Measurements from ENCODE around the gene GCN1.

Gene GCN1

DNA sequence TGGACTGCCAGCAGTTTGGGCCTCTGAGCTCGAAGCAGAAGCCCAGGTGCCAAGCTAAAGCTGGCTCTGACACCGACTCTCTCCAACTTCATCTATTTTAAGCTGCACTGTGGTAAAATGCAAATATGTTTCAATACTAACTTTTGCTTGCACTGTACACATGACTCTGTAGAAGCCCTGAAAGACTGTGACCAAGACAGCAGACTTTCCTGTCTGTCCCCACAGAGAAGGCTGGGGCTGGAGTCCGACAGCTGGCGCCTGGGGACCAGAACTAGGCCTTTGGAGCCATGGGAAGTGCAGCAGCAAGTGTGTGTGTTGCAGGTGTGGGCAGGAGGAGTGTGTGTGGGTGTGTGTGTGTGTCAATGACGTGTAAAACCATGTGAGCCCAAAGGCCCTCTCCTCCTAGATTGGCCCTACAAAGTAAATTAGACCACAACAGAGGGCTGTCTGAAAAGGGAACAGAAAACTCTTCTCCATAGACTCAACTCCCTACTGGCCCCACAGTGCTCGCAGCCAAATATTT lies 61.6 kb downstream of the GCN1 start:
- Mint-ChIP-seq H3K4me3 (no peak overlapping the region), H3K9me3 (no peaks in the 10 kb centered on the region), H3K36me3 (peaks cover 10% of the 10 kb centered on the region), H3K27ac (no peak overlapping the region), H3K4me1 (no peaks in the 10 kb centered on the region), H3K27me3 (no peaks in the 10 kb centered on the region)

DNA sequence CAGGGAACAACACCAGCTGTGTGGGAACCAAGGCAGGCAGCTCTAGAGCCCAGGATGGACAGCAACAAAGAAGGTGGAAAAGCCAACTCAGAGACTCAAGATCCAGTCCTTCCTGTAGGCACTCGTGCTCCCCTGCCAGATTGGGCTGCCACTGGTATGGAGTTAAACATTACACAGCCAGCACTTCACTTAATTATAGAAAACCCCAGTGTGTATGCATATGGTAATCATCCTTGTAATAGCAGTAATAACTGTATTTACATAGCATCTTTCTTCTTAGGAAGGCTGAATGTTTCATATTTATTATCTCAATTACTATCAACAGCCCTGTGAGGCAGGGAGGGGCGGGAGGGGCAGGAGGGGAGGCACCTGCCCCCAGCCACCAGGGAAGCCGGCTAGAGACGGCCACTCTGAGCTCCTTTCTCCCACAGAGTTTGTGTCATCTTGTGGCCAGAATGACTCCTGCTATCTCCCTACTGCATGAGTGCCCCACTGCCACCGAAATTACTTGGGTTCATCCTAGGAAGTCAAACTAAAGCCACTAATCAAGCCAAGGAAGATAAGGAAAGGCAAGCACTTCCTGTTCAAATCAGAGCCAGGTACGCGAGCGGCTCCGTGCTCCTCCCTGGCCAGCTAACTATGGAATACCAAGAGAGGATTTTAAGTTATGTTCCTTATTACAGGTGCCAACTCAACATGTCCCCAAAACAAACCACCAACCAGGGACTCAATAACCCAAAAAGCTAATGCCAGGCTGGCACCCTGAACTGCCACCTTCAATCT lies 62.3 kb downstream of the GCN1 start:
- Mint-ChIP-seq H3K27me3 (no peaks in the 10 kb centered on the region), H3K4me3 (no peak overlapping the region), H3K9me3 (no peaks in the 10 kb centered on the region), H3K4me1 (peaks cover under 1% of the 10 kb centered on the region), H3K36me3 (peaks cover 10% of the 10 kb centered on the region), H3K27ac (no peak overlapping the region)

DNA sequence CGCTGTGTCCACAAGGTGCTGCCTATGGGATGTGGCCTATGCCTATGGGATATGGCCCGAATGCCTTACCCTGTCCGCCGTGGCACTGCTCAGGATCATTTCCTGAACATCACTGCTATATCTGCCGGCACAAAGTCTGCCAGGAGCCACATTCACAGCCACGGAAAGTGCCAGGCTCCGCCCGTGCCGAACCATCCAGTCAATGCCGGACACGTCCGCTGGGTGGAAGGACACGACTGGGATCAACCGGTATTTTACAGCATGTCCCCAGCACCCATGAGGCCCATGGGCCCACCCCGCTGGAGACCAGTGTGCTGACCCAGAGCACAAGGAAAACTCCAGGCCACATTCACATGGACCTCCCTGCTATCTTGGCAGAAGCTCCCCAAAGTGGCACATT lies 63.4 kb downstream of the GCN1 start:
- Mint-ChIP-seq H3K27me3 (no peaks in the 10 kb centered on the region), H3K27ac (no peak overlapping the region)

DNA sequence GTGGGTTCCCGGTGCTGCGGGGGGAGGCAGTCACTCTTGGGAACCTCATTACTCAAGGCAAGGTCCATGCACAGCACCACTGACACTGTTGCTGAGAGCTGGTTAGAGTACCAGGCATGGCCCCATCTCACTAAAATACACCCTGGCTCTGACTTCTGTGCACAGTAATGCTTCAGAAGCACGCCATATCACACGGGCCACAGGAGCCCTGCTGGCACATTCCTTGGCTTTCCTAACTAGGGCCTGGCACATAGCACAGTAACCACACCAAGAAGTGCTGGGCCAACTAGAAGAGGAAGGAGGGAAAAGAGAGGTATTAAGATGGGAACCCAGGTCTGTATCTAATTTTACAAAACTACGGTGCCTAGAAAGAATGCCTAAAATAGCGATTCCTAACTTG lies 64.5 kb downstream of the GCN1 start:
- Mint-ChIP-seq H3K27me3 (no peaks in the 10 kb centered on the region), H3K36me3 (peaks cover 16% of the 10 kb centered on the region), H3K27ac (no peak overlapping the region), H3K4me3 (no peak overlapping the region), H3K4me1 (peaks cover 21% of the 10 kb centered on the region), H3K9me3 (no peaks in the 10 kb centered on the region)

More for the DNA sequence above, 63.4 kb downstream of the GCN1 start:
- Mint-ChIP-seq H3K4me1 (peaks cover 12% of the 10 kb centered on the region), H3K36me3 (peaks cover 16% of the 10 kb centered on the region), H3K9me3 (no peaks in the 10 kb centered on the region), H3K4me3 (no peak overlapping the region)

DNA sequence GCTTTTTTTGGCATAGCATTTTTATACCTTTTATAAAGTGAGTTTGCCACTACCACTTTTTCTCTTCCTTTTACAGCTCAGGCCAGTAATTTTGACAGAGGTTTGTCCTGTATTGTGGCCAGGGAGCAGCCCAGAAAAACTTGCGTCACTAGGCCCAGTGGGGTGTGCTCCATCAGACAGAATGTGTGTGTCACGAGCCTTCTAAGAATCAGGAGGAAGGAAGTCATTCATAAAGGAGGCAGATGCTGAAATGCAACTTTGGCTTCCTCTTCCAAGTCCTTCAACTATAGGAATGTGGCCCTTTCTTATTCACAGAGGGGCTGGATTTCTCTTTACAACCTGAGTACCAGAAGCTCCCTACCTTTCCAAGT lies 67.9 kb downstream of the GCN1 start:
- Mint-ChIP-seq H3K4me1 (peaks cover 50% of the 10 kb centered on the region), H3K36me3 (peaks cover 12% of the 10 kb centered on the region), H3K4me3 (peak overlapping the region; percentile 53), H3K27ac (peak overlapping the region; percentile 85), H3K9me3 (no peaks in the 10 kb centered on the region), H3K27me3 (no peaks in the 10 kb centered on the region)

DNA sequence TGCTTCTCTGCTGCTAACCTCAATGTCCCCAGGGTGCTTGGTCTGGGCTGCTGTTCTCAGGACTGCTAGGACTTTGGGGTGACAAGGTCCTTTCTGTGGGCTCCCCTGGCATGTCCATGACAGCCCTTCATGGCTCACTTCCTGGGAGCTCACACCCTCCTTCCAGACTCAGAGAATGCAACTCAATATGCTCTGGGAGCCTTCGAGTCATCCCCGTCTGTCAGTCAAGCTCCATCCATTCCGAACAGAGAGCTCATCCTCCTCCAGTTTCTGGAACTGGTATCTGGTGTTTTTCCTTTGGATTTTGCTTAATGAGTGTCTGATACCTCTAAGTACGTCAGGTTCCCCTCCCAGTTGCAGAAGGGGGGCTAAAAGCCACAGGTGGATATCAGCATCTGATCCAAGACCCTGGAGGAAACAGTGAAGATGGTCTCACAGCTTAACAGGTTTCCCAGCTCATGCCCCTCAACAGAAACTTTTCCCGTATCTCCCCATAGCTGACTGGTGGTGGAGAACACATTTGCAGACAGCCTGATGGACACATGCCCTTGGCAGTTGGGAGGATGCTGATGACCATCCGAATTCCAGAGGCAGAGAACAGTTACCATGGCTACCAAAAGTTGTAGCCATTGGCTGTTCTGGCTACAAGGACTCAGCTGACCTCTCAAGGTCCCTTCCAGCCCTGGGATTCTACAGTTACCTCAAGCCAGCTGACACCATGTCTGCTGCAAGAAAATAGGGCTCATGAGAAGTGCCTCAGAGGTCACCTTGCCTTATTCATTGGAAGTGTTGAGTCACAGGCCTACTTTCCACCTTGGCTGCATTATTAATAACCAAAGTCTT lies 68.5 kb downstream of the GCN1 start:
- no peaks in the 10 kb centered on the region for H3K9me3 Mint-ChIP-seq
- peak overlapping the region; percentile 53 for H3K4me3 Mint-ChIP-seq
- H3K27me3 Mint-ChIP-seq = no peaks in the 10 kb centered on the region
- H3K27ac Mint-ChIP-seq = peak overlapping the region; percentile 85
- peaks cover 10% of the 10 kb centered on the region for H3K36me3 Mint-ChIP-seq
- peaks cover 56% of the 10 kb centered on the region for H3K4me1 Mint-ChIP-seq

DNA sequence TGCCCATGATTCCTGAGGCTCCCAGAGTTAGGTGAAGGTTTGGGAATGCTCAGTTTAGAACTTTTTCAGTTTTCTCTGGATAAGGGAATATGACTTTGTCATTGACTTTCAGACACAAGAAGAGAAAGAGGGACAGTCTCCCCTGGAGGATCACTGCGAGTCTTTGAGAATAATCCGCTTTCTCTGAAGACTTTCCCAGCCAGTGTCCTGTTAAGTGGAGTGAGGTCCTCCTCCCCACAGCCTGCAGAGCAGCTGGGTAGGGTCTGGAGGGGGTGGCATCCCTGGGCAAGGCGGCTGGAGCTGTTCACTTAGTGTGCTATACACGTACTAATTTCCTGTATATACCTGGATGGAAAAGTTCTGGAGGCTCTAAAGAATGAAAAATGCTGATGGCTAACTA lies 69.5 kb downstream of the GCN1 start:
- Mint-ChIP-seq H3K36me3 (peaks cover 10% of the 10 kb centered on the region), H3K4me3 (no peak overlapping the region), H3K9me3 (no peaks in the 10 kb centered on the region), H3K27me3 (no peaks in the 10 kb centered on the region), H3K27ac (no peak overlapping the region), H3K4me1 (peaks cover 65% of the 10 kb centered on the region)

DNA sequence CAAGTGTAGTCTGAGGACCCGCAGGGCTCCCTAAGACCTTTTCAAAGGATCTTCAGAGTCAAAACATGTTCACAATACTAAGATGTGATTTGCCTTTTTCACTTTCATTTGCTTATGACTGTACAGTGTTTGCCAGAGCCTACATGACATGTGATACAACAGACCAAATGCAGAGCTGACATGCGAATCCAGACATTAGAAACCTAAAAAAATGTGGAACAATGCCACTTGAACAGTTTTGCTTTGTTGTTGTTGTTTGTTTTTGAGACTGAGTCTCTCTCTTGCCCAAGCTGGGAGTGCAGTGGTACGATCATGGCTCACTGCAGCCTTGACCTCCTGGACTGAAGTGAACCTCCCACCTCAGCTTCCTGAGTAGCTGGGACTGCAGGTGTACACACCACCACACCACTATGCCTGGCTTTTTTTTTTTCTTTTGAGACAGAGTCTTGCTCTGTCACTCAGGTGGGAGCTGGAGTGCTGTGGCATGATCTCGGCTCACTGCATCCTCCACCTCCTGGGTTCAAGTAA lies 72.7 kb downstream of the GCN1 start:
- Mint-ChIP-seq H3K4me3 (peak overlapping the region; percentile 42), H3K4me1 (peaks cover 85% of the 10 kb centered on the region), H3K9me3 (no peaks in the 10 kb centered on the region), H3K27me3 (no peaks in the 10 kb centered on the region), H3K27ac (peak overlapping the region; percentile 41), H3K36me3 (peaks cover 7% of the 10 kb centered on the region)

DNA sequence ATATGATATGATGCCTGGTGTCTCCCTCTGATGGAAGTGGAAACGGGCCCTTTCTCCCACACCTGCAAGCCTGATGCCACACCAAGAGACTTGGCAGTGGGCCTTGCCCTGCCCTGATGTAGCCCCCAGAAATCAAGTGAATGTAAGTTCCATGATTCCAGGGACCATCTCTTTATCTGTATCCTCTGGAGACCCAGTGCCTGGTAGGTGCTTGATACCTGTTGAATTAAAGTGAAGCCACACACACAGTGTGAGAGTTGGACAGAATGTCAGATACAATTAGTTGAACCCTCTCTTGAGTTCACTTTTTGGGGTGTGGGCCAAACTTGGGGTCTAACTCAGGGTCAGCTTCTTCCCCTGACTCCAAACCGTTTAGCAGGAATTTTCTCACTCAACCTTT lies 73.2 kb downstream of the GCN1 start:
- Mint-ChIP-seq H3K4me3 (peak overlapping the region; percentile 42), H3K27me3 (no peaks in the 10 kb centered on the region), H3K9me3 (no peaks in the 10 kb centered on the region)

DNA sequence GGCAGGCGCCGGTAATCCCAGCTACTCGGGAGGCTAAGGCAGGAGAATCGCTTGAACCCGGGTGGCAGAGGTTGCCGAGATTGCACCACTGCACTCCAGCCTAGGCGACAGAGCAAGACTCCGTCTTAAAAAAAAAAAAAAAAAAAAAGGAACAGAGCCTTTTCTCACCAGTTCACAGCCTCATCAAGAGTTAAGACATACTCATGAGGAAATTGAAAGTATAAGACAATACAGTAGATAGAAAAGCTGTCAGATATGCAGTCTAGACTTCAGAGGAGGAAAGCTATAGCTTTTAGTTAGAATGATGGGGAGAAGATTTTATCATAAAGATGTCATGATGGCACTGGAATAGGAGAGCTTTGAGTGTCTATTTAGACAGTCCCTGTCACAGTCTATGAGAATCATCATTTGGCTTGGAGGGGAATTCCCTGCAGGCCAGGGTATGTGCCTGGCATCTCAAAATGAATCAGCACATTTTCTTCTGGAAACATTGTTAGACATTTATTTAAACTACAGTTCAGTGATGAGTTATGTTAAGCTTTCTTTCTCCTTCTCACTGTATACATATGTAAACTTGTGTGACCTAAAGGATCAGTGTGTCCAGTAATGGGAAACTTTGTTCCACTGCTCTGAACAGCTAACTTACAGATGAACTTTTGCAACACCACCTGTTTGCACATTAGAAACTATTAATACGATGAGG lies 75.1 kb downstream of the GCN1 start:
- no peaks in the 10 kb centered on the region for H3K9me3 Mint-ChIP-seq
- H3K4me3 Mint-ChIP-seq = peak overlapping the region; percentile 80
- peaks cover 83% of the 10 kb centered on the region for H3K4me1 Mint-ChIP-seq
- H3K36me3 Mint-ChIP-seq = peaks cover 7% of the 10 kb centered on the region
- H3K27me3 Mint-ChIP-seq = no peaks in the 10 kb centered on the region
- H3K27ac Mint-ChIP-seq = peak overlapping the region; percentile 98

More for the DNA sequence above, 73.2 kb downstream of the GCN1 start:
- H3K4me1 Mint-ChIP-seq = peaks cover 80% of the 10 kb centered on the region
- peak overlapping the region; percentile 94 for H3K27ac Mint-ChIP-seq
- peaks cover 4% of the 10 kb centered on the region for H3K36me3 Mint-ChIP-seq

DNA sequence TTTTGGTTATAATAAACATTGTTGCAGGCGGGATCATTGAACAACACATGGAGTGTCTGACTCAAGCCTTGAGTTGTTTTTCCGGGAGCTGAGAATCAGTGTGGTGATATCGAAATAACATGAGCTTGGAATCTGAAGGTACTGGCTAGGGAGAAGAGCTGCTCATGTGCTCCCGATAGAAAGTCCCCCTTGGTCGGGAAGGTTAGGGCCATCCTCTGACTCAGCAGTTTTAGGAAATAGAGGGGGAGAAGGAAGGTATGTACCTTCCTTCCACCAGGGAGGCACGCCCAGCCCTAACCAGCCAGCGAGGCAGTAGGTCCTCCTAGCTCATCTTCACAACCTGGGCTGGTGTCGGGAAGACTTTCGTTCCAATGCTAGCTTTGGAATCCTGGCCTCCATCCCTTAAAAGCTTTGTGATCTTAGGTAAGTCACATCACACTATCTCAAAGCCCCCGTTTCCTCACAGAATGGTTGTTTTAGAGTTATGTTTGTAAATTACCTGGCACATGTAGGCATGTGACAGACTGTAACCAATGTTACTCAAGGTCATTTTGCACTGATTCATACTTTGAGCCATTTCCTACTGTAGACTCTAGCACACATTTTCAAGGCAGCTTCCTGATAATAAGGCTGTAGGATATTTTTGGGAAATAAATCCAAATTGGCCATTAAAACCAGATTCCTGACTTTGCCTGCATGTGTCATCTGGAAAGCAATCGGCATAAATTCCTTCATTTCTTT lies 76.0 kb downstream of the GCN1 start:
- H3K36me3 Mint-ChIP-seq = peaks cover 7% of the 10 kb centered on the region
- H3K27ac Mint-ChIP-seq = peak overlapping the region; percentile 89
- no peaks in the 10 kb centered on the region for H3K27me3 Mint-ChIP-seq
- H3K4me1 Mint-ChIP-seq = peaks cover 78% of the 10 kb centered on the region
- H3K9me3 Mint-ChIP-seq = no peaks in the 10 kb centered on the region
- H3K4me3 Mint-ChIP-seq = peak overlapping the region; percentile 95

DNA sequence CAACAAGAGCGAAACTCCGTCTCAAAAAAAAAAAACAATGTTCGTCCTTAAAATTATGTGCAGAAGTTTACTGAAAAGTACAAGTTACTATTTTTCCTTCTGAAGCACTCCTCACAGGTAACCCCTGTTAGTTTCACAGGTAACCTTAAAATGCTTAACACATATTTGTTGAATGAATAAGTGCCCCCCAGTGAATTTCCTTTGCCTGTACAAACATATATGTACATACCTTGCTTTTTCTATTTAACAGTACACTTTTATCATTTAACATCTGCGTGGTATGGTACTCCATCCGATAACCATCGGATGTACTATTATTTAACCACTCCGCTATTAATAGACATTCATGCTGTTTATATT lies 76.6 kb downstream of the GCN1 start:
- Mint-ChIP-seq H3K9me3 (no peaks in the 10 kb centered on the region), H3K4me1 (peaks cover 77% of the 10 kb centered on the region), H3K36me3 (peaks cover 7% of the 10 kb centered on the region), H3K4me3 (peak overlapping the region; percentile 95), H3K27me3 (no peaks in the 10 kb centered on the region), H3K27ac (peak overlapping the region; percentile 89)

DNA sequence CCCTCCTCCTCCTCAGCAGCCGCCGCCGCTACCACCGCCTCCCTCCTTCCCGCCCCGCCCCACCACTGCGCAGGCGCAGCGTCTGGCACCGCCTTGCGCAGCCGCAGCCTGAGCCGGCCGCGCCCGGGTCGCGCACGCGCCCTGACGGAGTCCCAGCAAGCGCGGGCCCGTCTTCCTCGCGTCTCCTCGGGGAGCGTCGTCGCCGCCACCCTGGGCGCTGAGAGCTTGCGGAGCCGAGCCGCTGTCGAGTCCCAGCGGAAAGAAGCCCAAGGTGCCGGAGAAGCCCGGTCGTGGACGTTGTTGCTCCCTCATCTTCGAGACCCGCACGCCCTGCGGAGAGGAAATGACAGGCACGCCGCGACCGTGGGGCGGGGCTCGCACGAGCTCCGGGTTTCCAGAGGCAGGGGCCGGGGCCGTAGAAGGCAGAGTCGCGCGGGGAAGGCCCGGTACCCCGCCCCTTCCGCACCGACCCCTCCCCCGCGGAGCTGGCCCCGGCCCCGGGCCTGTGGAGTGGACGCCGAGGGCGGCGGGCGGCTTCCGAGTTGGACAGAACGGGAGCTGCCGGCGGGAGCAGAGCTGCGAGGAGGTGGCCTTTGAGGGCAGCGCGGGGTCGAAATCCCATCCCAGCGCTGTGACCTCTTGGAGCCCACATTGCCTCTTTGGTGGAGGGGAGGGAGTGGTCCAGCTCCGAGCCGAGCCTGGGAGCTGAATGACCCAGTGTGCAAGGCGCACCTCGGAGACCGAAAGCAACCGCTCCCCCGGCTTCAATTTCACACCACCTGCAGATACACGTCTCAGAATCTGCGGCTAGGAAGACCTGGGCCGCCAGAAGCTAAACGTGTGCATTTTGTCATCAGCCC lies 77.5 kb downstream of the GCN1 start:
- Mint-ChIP-seq H3K36me3 (peaks cover 10% of the 10 kb centered on the region), H3K27me3 (no peaks in the 10 kb centered on the region), H3K9me3 (no peaks in the 10 kb centered on the region), H3K4me1 (peaks cover 80% of the 10 kb centered on the region), H3K27ac (peak overlapping the region; percentile 89), H3K4me3 (peak overlapping the region; percentile 95)

DNA sequence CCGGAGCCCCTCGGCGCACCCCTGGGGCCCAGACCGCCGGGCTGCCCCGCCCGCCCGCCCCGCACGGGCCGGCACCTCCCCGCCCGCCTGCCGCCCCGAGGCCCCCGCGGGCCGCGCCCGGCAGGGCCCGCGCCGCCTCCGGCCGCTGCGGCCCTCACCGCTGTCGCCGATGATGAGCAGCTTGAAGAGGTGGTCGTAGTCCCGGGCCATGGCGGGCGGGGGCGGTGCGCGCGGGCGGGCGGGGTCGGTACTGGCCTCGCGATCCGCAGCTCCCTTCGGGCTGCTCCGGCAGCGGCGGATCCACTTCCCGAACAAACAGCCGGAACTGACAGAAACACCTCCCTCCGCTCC lies 78.1 kb downstream of the GCN1 start, which contains the start of gene RAB35:
RAB35 (minus strand) TSS at position 313 of the 351 bp plus-strand sequence; CDS start at position 210, 103 bp downstream.
- H3K9me3 Mint-ChIP-seq = no peaks in the 10 kb centered on the region
- peak within 1 kb of the TSS; percentile 89 for H3K27ac Mint-ChIP-seq
- peaks cover 10% of the 10 kb centered on the region for H3K36me3 Mint-ChIP-seq
- H3K4me1 Mint-ChIP-seq = peaks cover 80% of the 10 kb centered on the region
- H3K27me3 Mint-ChIP-seq = no peaks in the 10 kb centered on the region
- peak within 1 kb of the TSS; percentile 95 for H3K4me3 Mint-ChIP-seq

All from activated naive CD4-positive, alpha-beta T cell treated with anti-CD3 and anti-CD28 coated beads, Interleukin-2, amount 50 U/mL, for 24 hours (primary cell).